HG03432 (cell line): ENCODE results near the gene UTP4.

Experiments
- ATAC-seq: cut with Tn5 transposase; IDR thresholded peaks from one replicate; pipeline ENCODE4 v1.9.1; 2021; ENCODE audit warnings: mild to moderate bottlenecking, moderate library complexity; ENCODE audit not compliant: unreplicated experiment

UTP4 gene

GRCh38 chr16:69132424-69133252, at the start of gene UTP4, which contains the start of gene CHTF8:
UTP4 (plus strand) TSS chr16:69132649; CDS start chr16:69133460, 811 bp downstream.
CHTF8 (minus strand) TSS chr16:69132588; CDS start chr16:69121458, 11,130 bp downstream.
- ATAC-seq: peak; percentile 94

GRCh38 chr16:69083306-69083941, 49.0 kb upstream of the UTP4 start:
- ATAC-seq: no peak

GRCh38 chr16:69084289-69084688, 48.2 kb upstream of the UTP4 start:
- ATAC-seq: no peak

GRCh38 chr16:69085032-69085695, 47.3 kb upstream of the UTP4 start:
- ATAC-seq: no peak

- no peak for ATAC-seq
These were observed 45.3 kb upstream of the UTP4 start for GRCh38 chr16:69087161-69087581.

DNA sequence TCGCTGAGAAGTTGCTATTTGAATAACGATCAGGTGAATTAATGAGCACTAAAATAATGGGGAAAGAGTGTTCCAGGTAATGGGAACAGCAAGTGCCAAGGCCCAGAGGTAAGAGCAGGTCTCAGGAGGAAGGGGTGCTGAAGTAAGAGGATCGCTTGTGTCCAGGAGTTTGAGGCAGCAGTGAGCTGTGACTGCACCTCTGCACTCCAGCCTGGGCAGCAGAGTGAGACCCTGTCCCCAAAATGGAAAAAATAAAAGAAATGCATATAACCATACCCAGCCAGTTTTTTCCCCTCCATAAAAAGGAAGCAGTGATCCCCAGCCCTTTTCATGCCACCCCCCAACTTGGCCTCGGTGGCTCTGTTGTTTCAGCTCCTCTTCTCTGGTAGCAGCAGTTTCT, 43.8 kb upstream of the UTP4 start:
- ATAC-seq: no peak

DNA sequence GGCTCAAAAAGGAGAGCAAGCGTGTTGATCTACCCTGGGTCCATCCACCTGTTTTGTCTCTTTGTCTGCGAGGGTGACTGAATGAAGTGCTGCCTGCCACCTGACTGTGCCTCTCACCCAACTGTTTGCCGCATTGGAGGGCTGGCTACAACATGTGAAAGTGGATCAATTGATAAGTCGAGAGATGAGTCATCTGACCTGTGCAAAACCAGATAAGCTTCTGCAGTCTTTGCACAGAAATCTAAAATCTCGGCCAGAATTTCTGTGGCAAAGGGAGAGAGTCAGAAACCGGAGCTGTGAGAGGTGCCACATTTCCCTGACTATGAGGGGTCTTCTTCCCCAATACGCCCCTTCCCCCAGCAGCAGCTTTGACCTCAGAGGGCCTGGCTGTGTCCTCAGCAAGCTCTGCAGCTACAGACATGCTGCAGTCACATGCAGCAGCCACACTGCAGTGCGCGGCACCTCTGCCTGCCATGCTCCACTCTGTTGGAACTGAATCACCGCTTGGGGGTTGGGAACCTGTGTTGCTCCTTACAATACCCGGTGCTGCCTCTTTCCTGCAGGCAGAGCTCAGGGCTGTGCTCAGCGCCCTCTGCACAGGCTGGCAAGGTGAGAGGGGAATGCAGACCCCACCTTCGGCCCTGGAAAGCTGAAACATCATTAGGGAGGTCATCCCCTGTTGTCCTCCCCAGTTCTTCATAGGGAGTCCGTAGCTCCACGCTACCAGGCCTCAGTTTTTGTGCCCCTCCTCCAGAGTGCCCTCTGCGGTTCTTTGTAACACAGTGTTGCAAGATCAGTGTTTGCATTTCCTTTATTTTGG, 43.1 kb upstream of the UTP4 start:
- ATAC-seq: peak; percentile 60

DNA sequence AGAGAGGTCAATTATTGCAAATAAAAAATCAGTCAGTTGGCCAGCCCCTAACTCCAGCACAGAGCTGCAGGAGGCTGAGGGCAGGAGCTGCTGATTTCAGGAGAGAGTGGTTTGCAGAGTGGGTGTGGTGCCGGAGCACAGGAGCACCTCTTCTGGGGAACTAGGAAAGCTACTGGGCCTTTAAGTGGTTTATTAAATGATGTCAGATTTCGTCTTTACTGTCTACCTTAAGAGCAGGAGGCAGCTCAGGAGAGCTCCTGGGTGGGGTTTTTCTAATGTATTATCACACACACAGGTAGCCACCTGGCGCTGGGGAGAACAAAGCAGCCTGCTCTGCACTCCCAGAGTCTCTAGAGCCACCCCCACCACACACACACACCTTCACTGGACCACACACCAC, 38.5 kb upstream of the UTP4 start:
- ATAC-seq: no peak

GRCh38 chr16:69094501-69094900, 37.9 kb upstream of the UTP4 start:
- ATAC-seq: no peak

GRCh38 chr16:69095193-69095592, 37.3 kb upstream of the UTP4 start:
- no peak for ATAC-seq

DNA sequence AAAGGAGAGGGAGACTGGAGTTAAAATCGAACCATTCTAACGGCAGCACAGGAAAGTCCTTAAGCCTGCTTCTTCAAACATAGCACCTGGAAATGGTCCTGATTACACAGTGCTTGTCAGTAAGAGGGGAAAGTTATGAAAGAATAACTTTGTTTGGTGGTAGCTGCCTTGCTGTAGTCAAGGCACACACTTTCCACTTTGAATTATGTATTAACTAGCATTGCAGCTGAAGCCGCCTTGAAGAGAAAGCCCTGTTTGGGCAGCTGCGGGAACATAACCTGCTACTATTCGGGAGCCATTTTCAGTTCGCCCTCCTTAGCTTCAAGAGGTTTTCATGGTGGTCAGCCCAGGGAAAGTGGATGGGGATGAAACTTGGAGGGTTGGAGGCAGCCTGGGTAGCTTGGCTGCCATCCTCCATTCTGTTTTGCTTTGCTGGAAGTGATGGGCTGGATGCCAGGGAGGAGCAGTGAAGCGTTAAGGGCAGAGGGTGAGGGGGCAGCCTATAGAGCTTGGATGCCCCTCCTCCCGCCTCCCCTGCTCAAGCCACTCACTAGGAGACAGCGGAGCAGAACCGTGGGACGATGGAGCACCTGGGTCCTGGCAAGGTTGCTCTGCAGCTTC, 32.3 kb upstream of the UTP4 start:
- ATAC-seq: no peak

GRCh38 chr16:69105501-69106361, 26.7 kb upstream of the UTP4 start, which contains the start of gene HAS3:
HAS3 (plus strand) TSS chr16:69105653; CDS start chr16:69109396, 3,743 bp downstream.
- ATAC-seq: no peak

DNA sequence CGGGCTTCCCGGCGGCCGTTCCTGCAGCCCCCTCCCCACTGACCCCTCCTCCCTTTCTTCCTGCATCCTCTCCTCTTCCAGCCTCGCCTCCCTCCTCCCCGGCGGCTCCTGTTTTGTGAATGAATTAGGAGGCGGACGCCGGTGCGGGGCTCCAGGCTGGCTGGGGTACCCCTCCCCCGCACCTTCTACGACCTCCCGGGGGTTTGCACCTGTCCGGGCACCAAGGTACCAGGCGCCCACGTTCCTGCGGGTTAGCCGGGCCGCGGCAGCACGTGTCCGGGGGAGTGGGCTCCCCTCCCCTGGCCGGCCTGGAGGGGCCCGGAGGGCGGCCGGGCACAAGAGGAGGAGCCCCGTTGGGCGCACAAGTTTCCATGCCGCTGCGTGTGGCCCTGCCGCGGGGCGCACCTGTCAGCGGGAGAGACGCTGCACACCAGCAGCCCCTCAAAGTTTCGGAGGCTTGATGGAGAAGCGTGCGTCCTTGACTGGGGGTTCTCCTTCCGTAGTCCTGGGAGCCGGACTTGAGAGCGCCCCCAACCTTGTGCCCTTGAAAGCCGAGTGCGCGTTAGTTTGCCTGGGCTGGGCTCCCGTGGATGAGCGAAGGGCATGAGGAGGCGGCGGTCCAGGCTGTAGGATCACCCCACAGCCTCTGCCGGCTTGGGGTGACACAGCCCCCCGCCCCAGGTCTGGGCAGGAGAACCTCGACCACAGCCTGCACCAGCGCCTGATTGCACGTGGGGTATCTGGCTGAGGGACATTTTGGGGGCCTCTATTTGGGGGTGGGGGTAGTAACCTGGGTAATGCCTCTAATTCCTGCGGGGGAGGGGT, 25.7 kb upstream of the UTP4 start:
- ATAC-seq: no peak

GRCh38 chr16:69107316-69107962, 25.0 kb upstream of the UTP4 start:
- no peak for ATAC-seq

- ATAC-seq: no peak
These were observed 24.2 kb upstream of the UTP4 start for GRCh38 chr16:69108064-69108904.

DNA sequence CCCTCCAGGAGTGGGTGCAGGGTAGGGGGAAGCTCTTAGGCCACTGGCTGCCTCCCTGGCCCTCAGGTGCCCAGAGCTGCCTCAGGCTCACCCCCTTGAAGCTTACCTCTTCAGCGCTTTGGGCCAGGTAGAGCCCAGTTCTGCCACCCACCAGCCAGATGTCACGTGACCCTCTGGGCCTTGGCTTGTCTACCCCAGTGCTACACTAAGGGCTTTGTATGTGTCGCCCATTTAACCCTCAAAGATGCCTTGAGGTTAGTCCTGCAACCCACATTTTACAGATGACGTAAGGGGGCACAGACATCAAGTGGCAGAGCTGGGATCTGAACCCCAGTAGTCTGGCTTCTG, 23.6 kb upstream of the UTP4 start:
- ATAC-seq: no peak
